Panc1 (cell line): Measurements from ENCODE around the gene ZNF91.

Experiments used
- CTCF ChIP-seq: fragments of 450-650 bp; IDR thresholded peaks from 2 replicates; pipeline ENCODE4 v1.5.1; 2017; ENCODE audit warnings: mild to moderate bottlenecking
- POLR2AphosphoS5 ChIP-seq: IDR thresholded peaks from 2 replicates; pipeline ENCODE4 v1.6.1; 2012; ENCODE audit warnings: mild to moderate bottlenecking, low read depth, low read length, moderate library complexity
- SIN3A ChIP-seq: IDR thresholded peaks from 2 replicates; pipeline ENCODE4 v1.6.1; 2012; ENCODE audit warnings: low read depth, mild to moderate bottlenecking, low read length, moderate library complexity, borderline replicate concordance; ENCODE audit not compliant: insufficient read depth
- TF ChIP-seq, protein P1 (sequence below), 2 experiments: IDR thresholded peaks; 2 replicates each; pipeline ENCODE4 v1.6.1; 2011 to 2012; ENCODE audit warnings: low read depth in 2 of 2, control low read depth in 1 of 2, low read length in 1 of 2, mild to moderate bottlenecking in 1 of 2, moderate library complexity in 1 of 2; ENCODE audit not compliant: insufficient read depth in 1 of 2

GRCh38 chr19:23436944-23437343, 41.7 kb upstream of the ZNF91 start:
- no peak for TF ChIP-seq CTCF
- no peak for TF ChIP-seq POLR2AphosphoS5
- TF ChIP-seq, protein P1, sequence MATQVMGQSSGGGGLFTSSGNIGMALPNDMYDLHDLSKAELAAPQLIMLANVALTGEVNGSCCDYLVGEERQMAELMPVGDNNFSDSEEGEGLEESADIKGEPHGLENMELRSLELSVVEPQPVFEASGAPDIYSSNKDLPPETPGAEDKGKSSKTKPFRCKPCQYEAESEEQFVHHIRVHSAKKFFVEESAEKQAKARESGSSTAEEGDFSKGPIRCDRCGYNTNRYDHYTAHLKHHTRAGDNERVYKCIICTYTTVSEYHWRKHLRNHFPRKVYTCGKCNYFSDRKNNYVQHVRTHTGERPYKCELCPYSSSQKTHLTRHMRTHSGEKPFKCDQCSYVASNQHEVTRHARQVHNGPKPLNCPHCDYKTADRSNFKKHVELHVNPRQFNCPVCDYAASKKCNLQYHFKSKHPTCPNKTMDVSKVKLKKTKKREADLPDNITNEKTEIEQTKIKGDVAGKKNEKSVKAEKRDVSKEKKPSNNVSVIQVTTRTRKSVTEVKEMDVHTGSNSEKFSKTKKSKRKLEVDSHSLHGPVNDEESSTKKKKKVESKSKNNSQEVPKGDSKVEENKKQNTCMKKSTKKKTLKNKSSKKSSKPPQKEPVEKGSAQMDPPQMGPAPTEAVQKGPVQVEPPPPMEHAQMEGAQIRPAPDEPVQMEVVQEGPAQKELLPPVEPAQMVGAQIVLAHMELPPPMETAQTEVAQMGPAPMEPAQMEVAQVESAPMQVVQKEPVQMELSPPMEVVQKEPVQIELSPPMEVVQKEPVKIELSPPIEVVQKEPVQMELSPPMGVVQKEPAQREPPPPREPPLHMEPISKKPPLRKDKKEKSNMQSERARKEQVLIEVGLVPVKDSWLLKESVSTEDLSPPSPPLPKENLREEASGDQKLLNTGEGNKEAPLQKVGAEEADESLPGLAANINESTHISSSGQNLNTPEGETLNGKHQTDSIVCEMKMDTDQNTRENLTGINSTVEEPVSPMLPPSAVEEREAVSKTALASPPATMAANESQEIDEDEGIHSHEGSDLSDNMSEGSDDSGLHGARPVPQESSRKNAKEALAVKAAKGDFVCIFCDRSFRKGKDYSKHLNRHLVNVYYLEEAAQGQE (IDR thresholded peaks at IDR 0.05; ENCODE audit: insufficient read depth in 1 of 2, low read depth in 2 of 2, low read length in 1 of 2): no peak
- TF ChIP-seq SIN3A: no peak
